Left renal cortex interstitium (tissue), 4 donors: ENCODE results near the gene SKP2. TPM values are rescaled to one million over a fixed set of nuclear protein-coding genes. Genes with fewer than 3 reads are reported as not detected.
"Not testable (repeated sequence)": the region's sequence is repeated elsewhere in the genome, so short reads cannot be mapped to it uniquely, and the experiment has no call there.

Source experiments
- DNase-seq, 4 donors: peaks; one replicate each; pipeline ENCODE4 v3.0.0-alpha.2; 2013; ENCODE audit warnings: low read depth in 4 of 4, low spot score in 2 of 4, missing footprints in 1 of 4
- polyA plus RNA-seq, 4 donors: library from polyadenylated mRNA; unstranded; fragments of 120-200 nt; gene quantifications; one replicate each; pipeline ENCODE4 v1.2.1, GENCODE V29; 2013; ENCODE audit not compliant: insufficient read length in 4 of 4

The SKP2 gene
- polyA plus RNA-seq, 4 donors, result 41.2 to 44.4 (median 44.0) TPM

- no peak for DNase-seq
Observed at GRCh38 chr5:36198281-36198680, 46.4 kb downstream of the SKP2 start.

GRCh38 chr5:36198783-36199182 lies 46.9 kb downstream of the SKP2 start:
- DNase-seq, result not testable (repeated sequence)

- no peak for DNase-seq
Observed at GRCh38 chr5:36199620-36200019, 47.7 kb downstream of the SKP2 start.

- DNase-seq, result no peak
Observed at GRCh38 chr5:36200513-36200912, 48.6 kb downstream of the SKP2 start.

GRCh38 chr5:36202521-36202961 lies 50.6 kb downstream of the SKP2 start:
- DNase-seq, result no peak

- DNase-seq, result no peak
Observed at GRCh38 chr5:36205329-36205728, 53.4 kb downstream of the SKP2 start.

GRCh38 chr5:36206913-36207312 lies 55.0 kb downstream of the SKP2 start:
- DNase-seq, result no peak

GRCh38 chr5:36208786-36209185 lies 56.9 kb downstream of the SKP2 start:
- no peak for DNase-seq

- no peak for DNase-seq
Observed at GRCh38 chr5:36209664-36210063, 57.8 kb downstream of the SKP2 start.

GRCh38 chr5:36214436-36214835 lies 62.5 kb downstream of the SKP2 start:
- DNase-seq, result no peak

GRCh38 chr5:36215910-36216309 lies 64.0 kb downstream of the SKP2 start:
- DNase-seq, result no peak

- DNase-seq, result no peak
Observed at GRCh38 chr5:36217567-36217966, 65.7 kb downstream of the SKP2 start.

GRCh38 chr5:36217988-36218387 lies 66.1 kb downstream of the SKP2 start:
- no peak for DNase-seq

GRCh38 chr5:36222620-36223019 lies 70.7 kb downstream of the SKP2 start:
- DNase-seq, result no peak

- DNase-seq, result no peak
Observed at GRCh38 chr5:36227046-36227445, 75.1 kb downstream of the SKP2 start.

- no peak for DNase-seq
Observed at GRCh38 chr5:36228505-36228904, 76.6 kb downstream of the SKP2 start.

GRCh38 chr5:36230151-36230790 lies 78.4 kb downstream of the SKP2 start:
- DNase-seq, result no peak

- DNase-seq, result no peak
Observed at GRCh38 chr5:36232533-36232932, 80.6 kb downstream of the SKP2 start.

Other genes with a start within 250 kb of the SKP2 start
- 1 to 10 TPM; 5.1 to 7.4 (median 6.1) TPM for gene CAPSL, start 213.5 kb upstream of the SKP2 start, polyA plus RNA-seq
- gene UGT3A1, start 160.7 kb upstream of the SKP2 start, polyA plus RNA-seq, result 100 to 1,000 TPM in 2 of 4 donors, 10 to 100 TPM in 2; 72.5 to 138 (median 101) TPM
- gene UGT3A2, start 85.2 kb upstream of the SKP2 start, polyA plus RNA-seq, result 10 to 100 TPM in 3 of 4 donors, 1 to 10 TPM in 1; 8.5 to 15.5 (median 12.8) TPM
- 10 to 100 TPM; 15.9 to 20.9 (median 17.4) TPM for gene LMBRD2, start 224 bp upstream of the SKP2 start, polyA plus RNA-seq
- gene NADK2, start 89.8 kb downstream of the SKP2 start, polyA plus RNA-seq, result 10 to 100 TPM; 46.3 to 59.8 (median 51.7) TPM
- 10 to 100 TPM in 1 of 4 donors, 1 to 10 TPM in 3; 5.9 to 10.5 (median 8.2) TPM for gene RANBP3L, start 149.8 kb downstream of the SKP2 start, polyA plus RNA-seq